Naive thymus-derived CD4-positive, alpha-beta T cell (primary cell): ENCODE measurements around the gene RAD23A. TPM values are rescaled to one million over a fixed set of nuclear protein-coding genes. Genes with fewer than 3 reads are reported as not detected.

Experiments
- ATAC-seq: fragments of 150-1000 bp; cut with Tn5 transposase; 2 replicates; pipeline ENCODE4 v1.10.0; 2021; ENCODE audit warnings: mild to moderate bottlenecking, moderate library complexity
- CTCF ChIA-PET: fragments of 350-600 bp; sonication (Branson Sonifier 250); formaldehyde crosslinking; loops from one replicate; lab custom pipeline; 2021; ENCODE audit warnings: antibody characterized with exemption; lab: Charles Lee
- POLR2A ChIA-PET: fragments of 350-600 bp; sonication (Branson Sonifier 250); formaldehyde crosslinking; loops from one replicate; lab custom pipeline; 2021; ENCODE audit warnings: antibody characterized with exemption, inconsistent platforms; lab: Charles Lee
- DNase-seq, 9 donors: peaks; one replicate each; pipeline versions ENCODE4 v3.0.0 to v3.0.0-alpha.2; 2020 to 2022; ENCODE audit warnings: mixed read lengths in 1 of 9
- H3K27ac ChIP-seq: one replicate; pipeline ENCODE4 v1.7.0; 2013; ENCODE audit warnings: mild to moderate bottlenecking, low read depth, low read length, moderate library complexity
- H3K27me3 ChIP-seq, 2 donors: one replicate each; pipeline ENCODE4 v1.7.0; 2013; ENCODE audit warnings: low read length in 2 of 2, mild to moderate bottlenecking in 2 of 2, moderate library complexity in 2 of 2; ENCODE audit not compliant: control insufficient read depth in 2 of 2, insufficient read depth in 2 of 2
- H3K36me3 ChIP-seq, 3 experiments: 1 replicate in 2 of 3; 2 replicates in 1 of 3; pipeline ENCODE4 v1.7.0; 2013; ENCODE audit warnings: low read length in 3 of 3, mild to moderate bottlenecking in 3 of 3, moderate library complexity in 1 of 3; ENCODE audit not compliant: insufficient read depth in 3 of 3, control insufficient read depth in 2 of 3
- H3K4me1 ChIP-seq, 2 donors: one replicate each; pipeline ENCODE4 v1.7.0; 2013; ENCODE audit warnings: low read length in 2 of 2, mild to moderate bottlenecking in 2 of 2, moderate library complexity in 1 of 2; ENCODE audit not compliant: control insufficient read depth in 2 of 2, insufficient read depth in 2 of 2
- H3K4me3 ChIP-seq: 2 replicates; pipeline ENCODE4 v1.7.0; 2013; ENCODE audit warnings: mild to moderate bottlenecking, low read length
- H3K9me3 ChIP-seq, 3 experiments: 1 replicate in 2 of 3; 2 replicates in 1 of 3; pipeline ENCODE4 v1.7.0; 2013; ENCODE audit warnings: low read length in 3 of 3; ENCODE audit not compliant: control insufficient read depth in 2 of 3
- H3K27ac Mint-ChIP-seq, 9 donors: one replicate each; pipeline ENCODE4 v1.8.0; 2020 to 2022; ENCODE audit warnings: mixed read lengths in 9 of 9, mild to moderate bottlenecking in 8 of 9, moderate library complexity in 5 of 9, inconsistent platforms in 2 of 9
- H3K27me3 Mint-ChIP-seq, 5 donors: one replicate each; pipeline ENCODE4 v1.8.0; 2021 to 2022; ENCODE audit warnings: mixed read lengths in 5 of 5, mild to moderate bottlenecking in 1 of 5
- H3K36me3 Mint-ChIP-seq, 5 donors: one replicate each; pipeline ENCODE4 v1.8.0; 2020 to 2022; ENCODE audit warnings: mixed read lengths in 5 of 5, mild to moderate bottlenecking in 3 of 5, inconsistent platforms in 1 of 5
- H3K4me1 Mint-ChIP-seq, 7 donors: one replicate each; pipeline ENCODE4 v1.8.0; 2020 to 2022; ENCODE audit warnings: mixed read lengths in 7 of 7, mild to moderate bottlenecking in 3 of 7, inconsistent platforms in 1 of 7
- H3K4me3 Mint-ChIP-seq, 10 donors: one replicate each; pipeline ENCODE4 v1.8.0; 2020 to 2022; ENCODE audit warnings: mild to moderate bottlenecking in 10 of 10, mixed read lengths in 10 of 10, moderate library complexity in 6 of 10, inconsistent platforms in 2 of 10
- H3K9me3 Mint-ChIP-seq, 11 donors: one replicate each; pipeline ENCODE4 v1.8.0; 2020 to 2022; ENCODE audit warnings: mixed read lengths in 11 of 11, mild to moderate bottlenecking in 4 of 11, inconsistent platforms in 1 of 11, moderate library complexity in 1 of 11
- intact Hi-C, 2 donors: fragments of 100-400 bp; cut with micrococcal nuclease; formaldehyde crosslinking; loops; one replicate each; pipeline ENCODE4 v1.15.1; 2023
- polyA plus RNA-seq, 2 donors: library from polyadenylated mRNA; unstranded; fragments of 300-500 nt; fragmentation: Illumina TruSeq; gene quantifications; one replicate each; pipeline ENCODE4 v1.2.3, GENCODE V29; 2021
- total RNA-seq, 6 experiments: library from RNA in 5 of 6; stranded (reverse) in 5 of 6; gene quantifications; 1 replicate in 5 of 6; 2 replicates in 1 of 6; pipeline ENCODE4 v1.2.3 and lab custom pipeline; 2021 to 2026

The RAD23A gene
- total and polyA plus RNA-seq, 7 experiments from 2014 or later: 75.0 to 111 (median 90.5) TPM

- peaks cover 0 to 7% (median 0%) of the 10 kb centered on the region in 11 donors for H3K9me3 Mint-ChIP-seq
- H3K27ac Mint-ChIP-seq: peak overlapping the region in 2 of 9 donors; percentile 3 to 51
- no peaks in the 10 kb centered on the region for H3K9me3 ChIP-seq
- intact Hi-C loops: no loop called here
- no peak overlapping the region for H3K27ac ChIP-seq
- H3K36me3 ChIP-seq: no peaks in the 10 kb centered on the region
- H3K27me3 ChIP-seq: no peaks in the 10 kb centered on the region
- no peak overlapping the region for H3K4me3 ChIP-seq
- ATAC-seq (no peak), DNase-seq (no peak)
- H3K4me1 Mint-ChIP-seq: peaks cover 6 to 18% (median 7%) of the 10 kb centered on the region in 7 donors
- ChIA-PET CTCF (interaction anchor here (0.6 to 1.9 kb wide), 2 partner anchors 14 to 70 kb away, joined by 7 to 8 read pairs; no protein-coding TSS in a partner anchor), POLR2A (no interaction called here)
- H3K27me3 Mint-ChIP-seq: peaks cover 0 to 23% (median 5%) of the 10 kb centered on the region in 5 donors
- no peaks in the 10 kb centered on the region for H3K4me1 ChIP-seq
- peaks cover 0 to 4% (median 0%) of the 10 kb centered on the region in 5 donors for H3K36me3 Mint-ChIP-seq
- H3K4me3 Mint-ChIP-seq: no peak overlapping the region
Measured at GRCh38 chr19:12991296-12991695, 45.6 kb downstream of the RAD23A start.

DNA sequence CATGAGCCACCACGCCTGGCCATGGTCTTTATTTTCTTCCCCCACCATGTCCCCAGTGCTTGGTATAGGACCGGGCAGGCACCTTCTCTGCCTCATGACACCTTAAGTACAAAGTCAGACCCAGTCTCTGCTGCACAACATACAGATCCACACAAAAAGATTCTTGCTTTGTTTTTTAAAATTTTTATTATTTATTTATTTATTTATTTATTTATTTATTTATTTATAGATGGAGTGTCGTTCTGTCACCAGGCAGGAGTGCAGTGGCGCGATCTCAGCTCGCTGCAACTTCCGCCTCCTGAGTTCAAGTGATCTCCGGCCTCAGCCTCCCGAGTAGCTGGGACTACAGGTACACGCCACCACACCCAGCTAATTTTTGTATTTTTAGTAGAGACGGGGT is 47.1 kb downstream of the RAD23A start:
- Mint-ChIP-seq H3K36me3 (peaks cover 0 to 4% (median 0%) of the 10 kb centered on the region in 5 donors), H3K4me3 (no peak overlapping the region), H3K9me3 (peaks cover 0 to 5% (median 0%) of the 10 kb centered on the region in 11 donors), H3K27ac (no peak overlapping the region), H3K4me1 (peaks cover 6 to 13% (median 12%) of the 10 kb centered on the region in 7 donors), H3K27me3 (peaks cover 0 to 34% (median 4%) of the 10 kb centered on the region in 5 donors)
- ChIA-PET CTCF (interaction anchor here (0.7 to 1.9 kb wide), 4 partner anchors 14 to 68 kb away, joined by 3 to 8 read pairs (median 3); no protein-coding TSS in a partner anchor), POLR2A (no interaction called here)
- Histone ChIP-seq H3K9me3 (no peaks in the 10 kb centered on the region), H3K27ac (no peak overlapping the region), H3K4me1 (no peaks in the 10 kb centered on the region), H3K4me3 (no peak overlapping the region), H3K36me3 (no peaks in the 10 kb centered on the region), H3K27me3 (no peaks in the 10 kb centered on the region)
- no peak for ATAC-seq
- intact Hi-C loops: no loop called here
- DNase-seq: no peak

GRCh38 chr19:12993562-12993961 is 47.9 kb downstream of the RAD23A start:
- no peak for ATAC-seq
- H3K27ac ChIP-seq: no peak overlapping the region
- no peaks in the 10 kb centered on the region for H3K36me3 ChIP-seq
- no peaks in the 10 kb centered on the region for H3K9me3 ChIP-seq
- no peak for DNase-seq
- H3K36me3 Mint-ChIP-seq: peaks cover 0 to 4% (median 0%) of the 10 kb centered on the region in 5 donors
- H3K27me3 ChIP-seq: no peaks in the 10 kb centered on the region
- H3K9me3 Mint-ChIP-seq: peaks cover 0 to 5% (median 0%) of the 10 kb centered on the region in 11 donors
- peaks cover 6 to 18% (median 13%) of the 10 kb centered on the region in 7 donors for H3K4me1 Mint-ChIP-seq
- peaks cover 0 to 39% (median 5%) of the 10 kb centered on the region in 5 donors for H3K27me3 Mint-ChIP-seq
- peak overlapping the region in 4 of 9 donors; percentile 34 to 65 (median 60) for H3K27ac Mint-ChIP-seq
- intact Hi-C loops: no loop called here
- H3K4me1 ChIP-seq: no peaks in the 10 kb centered on the region
- no peak overlapping the region for H3K4me3 ChIP-seq
- ChIA-PET POLR2A (interaction anchor here (1.4 kb wide), 1 partner anchor 68 kb away, joined by 4 read pairs; no protein-coding TSS in a partner anchor), CTCF (interaction anchor here (1.0 to 1.9 kb wide), 3 partner anchors 9 to 68 kb away, joined by 3 to 8 read pairs (median 3); no protein-coding TSS in a partner anchor)
- H3K4me3 Mint-ChIP-seq: peak overlapping the region in 8 of 10 donors; percentile 13 to 97 (median 46)

DNA sequence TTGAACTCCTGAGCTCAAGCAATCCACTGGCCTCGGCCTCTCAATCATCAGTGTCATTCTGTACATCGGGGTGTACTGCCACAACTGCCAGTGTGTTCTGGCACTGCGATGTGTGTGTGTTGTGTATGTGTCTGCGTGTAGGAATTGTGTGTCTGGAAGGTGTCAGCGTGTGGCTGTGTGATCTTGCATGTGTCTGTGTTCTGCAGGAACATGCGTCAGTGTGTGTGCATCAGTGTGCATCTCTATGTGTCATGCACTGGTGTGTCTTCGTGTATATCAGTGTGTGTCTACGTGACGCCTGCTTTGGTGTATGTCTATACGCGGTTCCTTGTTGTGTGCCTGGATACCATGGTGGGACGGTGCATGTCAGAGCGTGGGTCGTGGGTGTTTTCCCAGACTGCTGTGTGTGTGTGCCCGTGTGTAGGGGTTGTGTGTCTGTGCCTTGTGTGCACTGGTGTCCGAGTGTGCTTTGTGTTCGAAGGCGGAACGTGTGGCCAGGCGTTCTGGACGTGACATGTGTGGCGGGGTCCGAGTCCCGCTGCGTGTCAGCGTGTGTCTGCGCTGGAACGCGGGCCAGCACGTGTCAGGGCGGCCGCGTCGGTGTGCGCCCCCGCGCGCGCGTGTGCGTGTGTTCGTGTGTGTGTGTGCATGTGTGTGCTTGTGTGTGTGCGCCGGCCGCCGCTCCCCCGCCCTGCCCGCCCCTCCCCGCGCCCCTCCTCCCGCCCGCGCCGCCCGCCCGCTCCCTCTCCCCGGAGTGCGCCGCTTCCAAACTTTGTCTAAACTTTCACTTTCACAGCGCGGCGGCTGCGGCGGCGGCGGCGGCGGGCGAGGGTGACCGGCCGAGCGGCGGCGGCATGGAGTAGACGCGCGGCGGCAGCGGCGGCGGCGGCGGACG is 49.3 kb downstream of the RAD23A start, which contains the start of gene NFIX:
Gene NFIX (plus strand): TSS at position 775 of the 895 bp plus-strand sequence. CDS start 363 bp downstream, outside the sequence.
- H3K4me3 ChIP-seq: peak within 1 kb of the TSS; percentile 43
- Mint-ChIP-seq H3K27ac (peak within 1 kb of the TSS; percentile 27 to 95 (median 82)), H3K9me3 (peaks cover 0 to 5% (median 0%) of the 10 kb centered on the region in 11 donors), H3K4me3 (peak within 1 kb of the TSS; percentile 84 to 97 (median 93)), H3K4me1 (peaks cover 6 to 22% (median 13%) of the 10 kb centered on the region in 7 donors), H3K36me3 (peaks cover 0 to 4% (median 4%) of the 10 kb centered on the region in 5 donors), H3K27me3 (peaks cover 0 to 39% (median 5%) of the 10 kb centered on the region in 5 donors)
- ATAC-seq (peak; percentile 75), DNase-seq (peak; percentile 37 to 76 (median 54))
- no peaks in the 10 kb centered on the region for H3K9me3 ChIP-seq
- no peaks in the 10 kb centered on the region for H3K36me3 ChIP-seq
- intact Hi-C loops: no loop called here
- H3K4me1 ChIP-seq: no peaks in the 10 kb centered on the region
- ChIA-PET CTCF (no interaction called here), POLR2A (no interaction called here)
- no peak within 1 kb of the TSS for H3K27ac ChIP-seq
- H3K27me3 ChIP-seq: no peaks in the 10 kb centered on the region

GRCh38 chr19:12995596-12996405 is 50.1 kb downstream of the RAD23A start:
- Mint-ChIP-seq H3K4me3 (peak overlapping the region; percentile 51 to 97 (median 82)), H3K9me3 (peaks cover 0 to 4% (median 0%) of the 10 kb centered on the region in 11 donors), H3K27me3 (peaks cover 0 to 39% (median 5%) of the 10 kb centered on the region in 5 donors), H3K27ac (peak overlapping the region in 2 of 9 donors; percentile 69 to 88), H3K36me3 (peaks cover 0 to 4% (median 4%) of the 10 kb centered on the region in 5 donors), H3K4me1 (peaks cover 6 to 22% (median 17%) of the 10 kb centered on the region in 7 donors)
- POLR2A ChIA-PET: no interaction called here
- Histone ChIP-seq H3K27me3 (no peaks in the 10 kb centered on the region), H3K36me3 (no peaks in the 10 kb centered on the region), H3K4me1 (no peaks in the 10 kb centered on the region), H3K9me3 (no peaks in the 10 kb centered on the region), H3K27ac (no peak overlapping the region), H3K4me3 (peak overlapping the region; percentile 33)
- CTCF ChIA-PET: no interaction called here
- intact Hi-C loops: no loop called here
- ATAC-seq (peak; percentile 17), DNase-seq (peak in 1 of 9 donors; percentile 44)
